Hepatocyte (in vitro differentiated cells): ENCODE data around the gene ROBO1.

ENCODE experiments used
- EZH2 ChIP-seq: fragments of 200-600 bp; sonication (generic); IDR thresholded peaks from 2 replicates; pipeline ENCODE4 v1.6.1; 2016; ENCODE audit warnings: antibody characterized with exemption, mild to moderate bottlenecking, borderline replicate concordance
- EZH2phosphoT487 ChIP-seq: fragments of 200-600 bp; sonication (generic); IDR thresholded peaks from one replicate; pipeline ENCODE4 v1.6.1; 2018; ENCODE audit warnings: antibody characterized with exemption, mild to moderate bottlenecking, low read depth, moderate library complexity; ENCODE audit not compliant: unreplicated experiment, severe bottlenecking
- TF ChIP-seq, protein P1 (sequence below): fragments of 200-600 bp; sonication (generic); IDR thresholded peaks from 2 replicates; pipeline ENCODE4 v1.5.1; 2016; ENCODE audit warnings: antibody characterized with exemption, mild to moderate bottlenecking; ENCODE audit not compliant: poor library complexity

DNA sequence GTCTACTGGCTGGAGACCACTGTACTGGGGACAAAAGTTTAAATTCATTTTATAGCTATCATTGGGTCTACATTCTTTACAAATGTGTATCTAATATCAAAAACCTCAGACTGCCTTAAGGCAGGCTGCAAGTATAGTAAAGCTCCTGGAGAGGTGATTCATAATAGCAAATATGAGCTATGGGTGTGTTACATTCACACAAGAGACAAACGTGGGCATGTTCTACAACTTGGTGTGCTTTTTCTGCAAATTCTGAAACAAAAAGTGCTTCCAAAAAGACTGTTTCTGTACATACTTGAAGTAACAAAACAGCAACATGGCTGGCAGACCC, 1101.4 kb downstream of the ROBO1 start:
- TF ChIP-seq, protein P1, sequence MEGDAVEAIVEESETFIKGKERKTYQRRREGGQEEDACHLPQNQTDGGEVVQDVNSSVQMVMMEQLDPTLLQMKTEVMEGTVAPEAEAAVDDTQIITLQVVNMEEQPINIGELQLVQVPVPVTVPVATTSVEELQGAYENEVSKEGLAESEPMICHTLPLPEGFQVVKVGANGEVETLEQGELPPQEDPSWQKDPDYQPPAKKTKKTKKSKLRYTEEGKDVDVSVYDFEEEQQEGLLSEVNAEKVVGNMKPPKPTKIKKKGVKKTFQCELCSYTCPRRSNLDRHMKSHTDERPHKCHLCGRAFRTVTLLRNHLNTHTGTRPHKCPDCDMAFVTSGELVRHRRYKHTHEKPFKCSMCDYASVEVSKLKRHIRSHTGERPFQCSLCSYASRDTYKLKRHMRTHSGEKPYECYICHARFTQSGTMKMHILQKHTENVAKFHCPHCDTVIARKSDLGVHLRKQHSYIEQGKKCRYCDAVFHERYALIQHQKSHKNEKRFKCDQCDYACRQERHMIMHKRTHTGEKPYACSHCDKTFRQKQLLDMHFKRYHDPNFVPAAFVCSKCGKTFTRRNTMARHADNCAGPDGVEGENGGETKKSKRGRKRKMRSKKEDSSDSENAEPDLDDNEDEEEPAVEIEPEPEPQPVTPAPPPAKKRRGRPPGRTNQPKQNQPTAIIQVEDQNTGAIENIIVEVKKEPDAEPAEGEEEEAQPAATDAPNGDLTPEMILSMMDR: no peak
- TF ChIP-seq EZH2phosphoT487 (no peak), EZH2 (no peak)
